Left ventricle myocardium inferior (tissue), 1 donor: ENCODE data around the gene VPS72. TPM values are rescaled to one million over a fixed set of nuclear protein-coding genes. Genes with fewer than 3 reads are reported as not detected.

Experiments
- DNase-seq: peaks from one replicate; pipeline ENCODE4 v3.0.0-alpha.2; 2020
- H3K27ac ChIP-seq: fragments of 200-600 bp; replicated peaks from 2 replicates; pipeline ENCODE4 v1.8.0; 2021
- H3K27me3 ChIP-seq: fragments of 200-600 bp; 2 replicates; pipeline ENCODE4 v1.8.0; 2021; ENCODE audit warnings: low read depth
- H3K36me3 ChIP-seq: fragments of 200-600 bp; 2 replicates; pipeline ENCODE4 v1.8.0; 2021
- H3K4me1 ChIP-seq: fragments of 200-600 bp; 2 replicates; pipeline ENCODE4 v1.8.0; 2021
- H3K4me3 ChIP-seq: fragments of 200-600 bp; 2 replicates; pipeline ENCODE4 v1.8.0; 2021; ENCODE audit warnings: mild to moderate bottlenecking, moderate library complexity
- H3K9me3 ChIP-seq: fragments of 200-600 bp; replicated peaks from 2 replicates; pipeline ENCODE4 v1.8.0; 2021
- intact Hi-C: fragments of 100-400 bp; cut with micrococcal nuclease; formaldehyde crosslinking; loops from one replicate; pipeline ENCODE4 v1.11.0; 2022
- total RNA-seq: library from RNA; stranded (reverse); fragmentation: NEBNext Ultra II Directional; extraction: Animal tissue kit (Norgen Biotek cat#: 25700); gene quantifications from one replicate; pipeline ENCODE4 v1.2.1, GENCODE V29; 2021
- TF ChIP-seq, protein P1 (sequence below): fragments of 200-600 bp; IDR thresholded peaks from 2 replicates; pipeline ENCODE4 v1.8.0; 2021; ENCODE audit warnings: antibody characterized with exemption, mild to moderate bottlenecking, borderline replicate concordance
- donor health status: DM: no; HTN: yes; CAD: no; lungs with severe emphysema.

Gene VPS72
- total RNA-seq, 1 donor from 2014 or later = 40.5 TPM

GRCh38 chr1:151146412-151147131 is 43.4 kb downstream of the VPS72 start, which contains the start of gene SEMA6C:
Gene SEMA6C, minus strand, starts transcription at chr1:151146631. Its CDS starts 4,010 bp downstream, at chr1:151142621.
- H3K27me3 ChIP-seq = no peaks in the 10 kb centered on the region
- peak; percentile 96 for DNase-seq
- no peaks in the 10 kb centered on the region for H3K36me3 ChIP-seq
- H3K4me3 ChIP-seq = peak within 1 kb of the TSS; percentile 90
- TF ChIP-seq, protein P1, sequence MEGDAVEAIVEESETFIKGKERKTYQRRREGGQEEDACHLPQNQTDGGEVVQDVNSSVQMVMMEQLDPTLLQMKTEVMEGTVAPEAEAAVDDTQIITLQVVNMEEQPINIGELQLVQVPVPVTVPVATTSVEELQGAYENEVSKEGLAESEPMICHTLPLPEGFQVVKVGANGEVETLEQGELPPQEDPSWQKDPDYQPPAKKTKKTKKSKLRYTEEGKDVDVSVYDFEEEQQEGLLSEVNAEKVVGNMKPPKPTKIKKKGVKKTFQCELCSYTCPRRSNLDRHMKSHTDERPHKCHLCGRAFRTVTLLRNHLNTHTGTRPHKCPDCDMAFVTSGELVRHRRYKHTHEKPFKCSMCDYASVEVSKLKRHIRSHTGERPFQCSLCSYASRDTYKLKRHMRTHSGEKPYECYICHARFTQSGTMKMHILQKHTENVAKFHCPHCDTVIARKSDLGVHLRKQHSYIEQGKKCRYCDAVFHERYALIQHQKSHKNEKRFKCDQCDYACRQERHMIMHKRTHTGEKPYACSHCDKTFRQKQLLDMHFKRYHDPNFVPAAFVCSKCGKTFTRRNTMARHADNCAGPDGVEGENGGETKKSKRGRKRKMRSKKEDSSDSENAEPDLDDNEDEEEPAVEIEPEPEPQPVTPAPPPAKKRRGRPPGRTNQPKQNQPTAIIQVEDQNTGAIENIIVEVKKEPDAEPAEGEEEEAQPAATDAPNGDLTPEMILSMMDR = no peak
- H3K4me1 ChIP-seq = peaks cover 60% of the 10 kb centered on the region
- intact Hi-C loops = no loop called here
- H3K9me3 ChIP-seq = no peaks in the 10 kb centered on the region
- H3K27ac ChIP-seq = peak within 1 kb of the TSS; percentile 92

GRCh38 chr1:151146072-151146411 is 44.0 kb downstream of the VPS72 start:
- peaks cover 64% of the 10 kb centered on the region for H3K4me1 ChIP-seq
- intact Hi-C loops = no loop called here
- H3K27ac ChIP-seq = peak overlapping the region; percentile 92
- no peaks in the 10 kb centered on the region for H3K36me3 ChIP-seq
- no peaks in the 10 kb centered on the region for H3K27me3 ChIP-seq
- peak overlapping the region; percentile 90 for H3K4me3 ChIP-seq
- DNase-seq = no peak
- TF ChIP-seq, protein P1 = no peak
- no peaks in the 10 kb centered on the region for H3K9me3 ChIP-seq

- Histone ChIP-seq H3K36me3 (peaks cover under 1% of the 10 kb centered on the region), H3K27me3 (no peaks in the 10 kb centered on the region), H3K27ac (peak overlapping the region; percentile 92), H3K4me1 (peaks cover 64% of the 10 kb centered on the region), H3K4me3 (peak overlapping the region; percentile 90), H3K9me3 (no peaks in the 10 kb centered on the region)
- TF ChIP-seq, protein P1 = no peak
- DNase-seq = no peak
- intact Hi-C loops = no loop called here
Measured at GRCh38 chr1:151145304-151146071, 44.5 kb downstream of the VPS72 start.

DNA sequence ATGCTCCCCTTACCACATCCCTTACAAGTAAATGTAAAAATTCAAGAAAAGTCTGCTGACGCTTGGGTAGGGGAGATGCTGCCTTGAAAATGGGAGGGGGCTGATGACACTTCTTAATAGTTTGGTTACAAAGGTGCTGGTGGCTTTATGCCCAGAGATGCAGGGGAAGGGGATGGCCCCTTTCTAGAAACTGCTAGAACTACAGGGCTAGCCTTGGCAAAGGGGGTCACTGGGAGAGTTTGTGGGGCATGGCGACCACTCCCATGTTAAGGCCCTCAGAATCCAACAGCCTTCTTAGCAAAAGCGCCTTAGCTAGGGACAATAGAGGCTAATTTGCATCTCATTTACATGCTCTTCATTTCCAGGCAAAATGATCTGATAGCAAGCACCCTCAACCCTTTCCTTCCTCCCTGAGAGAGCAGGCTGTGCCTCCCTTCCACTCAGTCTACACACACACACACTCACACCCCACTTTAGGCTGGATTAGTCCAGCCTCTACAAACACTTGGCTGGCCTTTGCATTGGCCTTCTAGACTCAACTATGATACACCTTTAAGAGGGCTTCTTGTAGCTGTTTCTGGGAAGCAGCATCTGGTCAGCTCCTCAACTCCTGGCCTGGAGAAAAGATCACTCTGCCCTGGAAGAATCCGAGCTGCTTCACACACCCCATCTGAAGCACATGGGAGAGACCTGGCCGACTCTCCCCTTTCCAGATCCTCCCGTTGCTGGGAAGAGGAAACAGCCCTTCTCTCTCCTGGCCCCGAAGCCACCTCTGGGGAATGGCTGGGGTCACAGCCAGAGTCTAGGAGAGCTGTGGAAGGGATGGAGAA is 45.3 kb downstream of the VPS72 start:
- H3K27ac ChIP-seq = peak overlapping the region; percentile 92

More for the DNA sequence above, 45.3 kb downstream of the VPS72 start:
- Histone ChIP-seq H3K4me1 (peaks cover 68% of the 10 kb centered on the region), H3K36me3 (peaks cover 9% of the 10 kb centered on the region), H3K9me3 (no peaks in the 10 kb centered on the region), H3K27me3 (no peaks in the 10 kb centered on the region), H3K4me3 (peak overlapping the region; percentile 90)
- intact Hi-C loops = no loop called here
- TF ChIP-seq, protein P1 = no peak
- DNase-seq = peak; percentile 44
